PC-9 (cell line): Measurements from ENCODE around the gene CFAP251. TPM values are rescaled to one million over a fixed set of nuclear protein-coding genes. Genes with fewer than 3 reads are reported as not detected.

Experiments
- BruUV-seq: library from RNA; stranded (reverse); fragments of 400-500 nt; replicated peaks from 2 replicates; lab custom pipeline; 2021; lab: Mats Ljungman, UMichigan
- CTCF ChIA-PET: fragments of 300-600 bp; sonication (Branson Sonifier 250); formaldehyde crosslinking; loops from one replicate; lab custom pipeline; 2022; ENCODE audit warnings: antibody characterized with exemption; lab: Charles Lee
- POLR2A ChIA-PET: fragments of 300-600 bp; sonication (Branson Sonifier 250); formaldehyde crosslinking; loops from one replicate; lab custom pipeline; 2022; ENCODE audit warnings: antibody characterized with exemption; ENCODE audit not compliant: unreplicated experiment; lab: Charles Lee
- DNase-seq, 2 experiments: peaks; one replicate each; pipeline versions ENCODE4 v3.0.0 to v3.0.0-alpha.2; 2015 to 2022; ENCODE audit warnings: mixed read lengths in 1 of 2
- H2AFZ ChIP-seq: fragments of 200-600 bp; sonication (generic); 2 replicates; pipeline ENCODE4 v1.8.1; 2017; ENCODE audit warnings: antibody characterized with exemption
- H3F3A ChIP-seq: fragments of 200-600 bp; sonication (generic); 2 replicates; pipeline ENCODE4 v1.8.1; 2017; ENCODE audit warnings: antibody characterized with exemption, mild to moderate bottlenecking, low read depth; ENCODE audit not compliant: insufficient read depth
- H3K27ac ChIP-seq: fragments of 200-600 bp; sonication (generic); 2 replicates; pipeline ENCODE4 v1.6.1; 2016; ENCODE audit warnings: mixed run types
- H3K27me3 ChIP-seq: fragments of 200-600 bp; sonication (generic); 2 replicates; pipeline ENCODE4 v1.6.1; 2016; ENCODE audit warnings: low read depth, mixed run types; ENCODE audit not compliant: insufficient read depth
- H3K36me3 ChIP-seq: fragments of 200-600 bp; sonication (generic); 2 replicates; pipeline ENCODE4 v1.6.1; 2016; ENCODE audit warnings: low read depth, mixed run types
- H3K4me1 ChIP-seq: fragments of 200-600 bp; sonication (generic); replicated peaks from 2 replicates; pipeline ENCODE4 v1.6.1; 2016; ENCODE audit warnings: mixed run types; ENCODE audit not compliant: insufficient read depth
- H3K4me2 ChIP-seq: fragments of 200-600 bp; sonication (generic); 2 replicates; pipeline ENCODE4 v1.6.1; 2017; ENCODE audit warnings: mixed run types
- H3K4me3 ChIP-seq: fragments of 200-600 bp; sonication (generic); 2 replicates; pipeline ENCODE4 v1.6.1; 2016; ENCODE audit warnings: mixed run types
- H3K79me2 ChIP-seq: fragments of 200-600 bp; sonication (generic); 2 replicates; pipeline ENCODE4 v1.6.1; 2017; ENCODE audit warnings: low read depth, mixed run types
- H3K9me2 ChIP-seq: fragments of 200-600 bp; sonication (generic); 2 replicates; pipeline ENCODE4 v1.8.1; 2017; ENCODE audit warnings: mild to moderate bottlenecking; ENCODE audit not compliant: insufficient read depth
- H3K9me3 ChIP-seq: fragments of 200-600 bp; sonication (generic); 2 replicates; pipeline ENCODE4 v1.8.1; 2016; ENCODE audit warnings: low read depth; ENCODE audit not compliant: insufficient read depth
- H4K20me1 ChIP-seq: fragments of 200-600 bp; sonication (generic); 2 replicates; pipeline ENCODE4 v1.8.1; 2017; ENCODE audit not compliant: insufficient read depth
- EZH2 ChIP-seq: fragments of 200-600 bp; sonication (generic); IDR thresholded peaks from 2 replicates; pipeline ENCODE4 v1.8.0; 2017; ENCODE audit warnings: antibody characterized with exemption, low read depth
- intact Hi-C: fragments of 100-400 bp; cut with micrococcal nuclease; formaldehyde crosslinking; loops from one replicate; pipeline ENCODE4 v1.10.0; 2022; ENCODE audit not compliant: unreplicated experiment
- total RNA-seq: library from RNA; stranded (reverse); gene quantifications from 2 replicates; pipeline ENCODE4 v1.2.3, GENCODE V29; 2021
- TF ChIP-seq, protein P1 (sequence below): fragments of 200-600 bp; sonication (generic); conservative IDR thresholded peaks from 2 replicates; pipeline ENCODE4 v1.6.1; 2017; ENCODE audit warnings: mixed run types, antibody characterized with exemption, mild to moderate bottlenecking, moderate library complexity

The CFAP251 gene
- total RNA-seq, 1 experiment from 2014 or later, result 4.3 TPM

DNA sequence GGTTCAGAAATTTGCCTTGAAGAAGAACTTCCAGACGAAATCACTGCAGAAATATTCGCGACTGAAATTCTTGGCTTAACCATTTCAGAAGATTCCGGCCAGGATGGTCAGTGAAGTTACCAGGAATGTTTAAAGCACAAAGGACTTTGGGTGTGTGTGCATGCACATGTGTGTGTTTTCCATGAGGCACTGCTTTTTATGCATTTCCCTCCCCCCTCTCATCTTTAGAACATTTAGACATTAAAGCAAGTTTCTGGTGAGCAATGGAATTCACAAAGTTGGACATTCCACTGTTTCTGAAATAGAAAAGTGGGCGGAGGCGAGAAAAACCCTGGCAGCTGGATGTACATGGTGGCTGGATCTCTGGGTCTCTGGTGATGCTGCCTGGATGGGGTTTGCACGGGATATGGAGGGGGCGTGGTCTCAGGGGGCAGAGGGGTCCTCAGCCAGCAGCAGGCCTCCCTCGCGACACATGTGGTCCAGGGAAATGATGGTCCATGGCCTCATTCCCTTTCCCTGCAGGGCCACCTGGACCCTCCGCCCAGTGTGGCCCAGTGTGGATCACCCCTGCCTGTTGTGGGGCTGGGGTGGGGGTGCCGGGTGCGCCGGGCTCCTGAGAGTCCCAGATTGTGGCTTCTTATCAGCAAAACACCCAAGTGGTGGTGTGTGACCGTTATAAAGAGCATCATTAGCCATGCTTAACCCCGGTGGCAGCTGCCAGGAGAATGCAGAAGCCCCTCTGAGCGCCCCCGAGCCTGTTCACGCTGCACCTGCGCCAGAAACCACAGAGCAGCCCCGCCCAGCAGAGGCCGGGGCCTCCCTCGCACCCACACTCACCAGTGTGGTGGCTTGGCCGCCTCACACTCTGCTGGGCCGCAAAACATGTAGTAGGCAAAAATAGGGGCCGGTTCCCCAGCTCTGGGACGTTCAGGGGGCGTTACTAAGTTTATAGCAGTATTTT lies 85.5 kb downstream of the CFAP251 start:
- no peak overlapping the region for H3K27ac ChIP-seq
- no TSS peak for BruUV-seq
- no peak overlapping the region for H3K4me3 ChIP-seq
- no peaks in the 10 kb centered on the region for H3K4me1 ChIP-seq
- intact Hi-C loops, result no loop called here
- H3K27me3 ChIP-seq, result no peaks in the 10 kb centered on the region
- H3K36me3 ChIP-seq, result no peaks in the 10 kb centered on the region
- H3K9me2 ChIP-seq, result no peaks in the 10 kb centered on the region
- POLR2A ChIA-PET, result no interaction called here
- no peak for TF ChIP-seq EZH2
- TF ChIP-seq, protein P1, sequence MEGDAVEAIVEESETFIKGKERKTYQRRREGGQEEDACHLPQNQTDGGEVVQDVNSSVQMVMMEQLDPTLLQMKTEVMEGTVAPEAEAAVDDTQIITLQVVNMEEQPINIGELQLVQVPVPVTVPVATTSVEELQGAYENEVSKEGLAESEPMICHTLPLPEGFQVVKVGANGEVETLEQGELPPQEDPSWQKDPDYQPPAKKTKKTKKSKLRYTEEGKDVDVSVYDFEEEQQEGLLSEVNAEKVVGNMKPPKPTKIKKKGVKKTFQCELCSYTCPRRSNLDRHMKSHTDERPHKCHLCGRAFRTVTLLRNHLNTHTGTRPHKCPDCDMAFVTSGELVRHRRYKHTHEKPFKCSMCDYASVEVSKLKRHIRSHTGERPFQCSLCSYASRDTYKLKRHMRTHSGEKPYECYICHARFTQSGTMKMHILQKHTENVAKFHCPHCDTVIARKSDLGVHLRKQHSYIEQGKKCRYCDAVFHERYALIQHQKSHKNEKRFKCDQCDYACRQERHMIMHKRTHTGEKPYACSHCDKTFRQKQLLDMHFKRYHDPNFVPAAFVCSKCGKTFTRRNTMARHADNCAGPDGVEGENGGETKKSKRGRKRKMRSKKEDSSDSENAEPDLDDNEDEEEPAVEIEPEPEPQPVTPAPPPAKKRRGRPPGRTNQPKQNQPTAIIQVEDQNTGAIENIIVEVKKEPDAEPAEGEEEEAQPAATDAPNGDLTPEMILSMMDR, result no peak
- CTCF ChIA-PET, result no interaction called here
- no peaks in the 10 kb centered on the region for H3K9me3 ChIP-seq
- H3K4me2 ChIP-seq, result no peak overlapping the region
- no peaks in the 10 kb centered on the region for H4K20me1 ChIP-seq
- no peak for DNase-seq
- no peaks in the 10 kb centered on the region for H3K79me2 ChIP-seq
- H3F3A ChIP-seq, result no peaks in the 10 kb centered on the region
- no peak overlapping the region for H2AFZ ChIP-seq

DNA sequence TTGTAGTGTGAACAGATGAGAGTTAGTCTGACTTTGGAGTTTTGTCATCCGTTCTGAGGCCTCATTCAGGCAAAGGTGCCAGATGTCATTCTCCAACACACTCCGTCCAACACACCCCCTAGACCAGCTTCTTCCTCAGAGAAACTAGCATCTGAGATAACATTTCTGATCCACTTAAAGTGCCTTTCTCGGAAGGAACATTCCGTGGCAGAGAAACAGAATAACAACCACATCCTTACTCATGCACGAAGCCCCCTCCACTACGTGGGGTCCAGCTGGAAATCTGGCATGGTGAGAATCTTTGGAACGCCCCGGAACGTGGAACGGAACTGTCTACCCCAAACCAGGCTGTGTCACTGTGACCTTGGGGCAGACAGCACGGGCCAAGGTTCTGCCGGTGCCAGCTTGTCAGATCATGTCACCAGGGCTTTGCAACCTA lies 86.3 kb downstream of the CFAP251 start:
- Histone ChIP-seq H3K9me3 (no peaks in the 10 kb centered on the region), H3K4me3 (no peak overlapping the region), H3K36me3 (no peaks in the 10 kb centered on the region), H3F3A (no peaks in the 10 kb centered on the region), H3K9me2 (no peaks in the 10 kb centered on the region), H3K27ac (no peak overlapping the region), H3K79me2 (no peaks in the 10 kb centered on the region), H2AFZ (no peak overlapping the region), H3K27me3 (no peaks in the 10 kb centered on the region), H3K4me1 (no peaks in the 10 kb centered on the region), H4K20me1 (no peaks in the 10 kb centered on the region), H3K4me2 (no peak overlapping the region)
- BruUV-seq, result no TSS peak
- CTCF ChIA-PET, result no interaction called here
- POLR2A ChIA-PET, result no interaction called here
- DNase-seq, result no peak
- intact Hi-C loops, result no loop called here
- no peak for TF ChIP-seq EZH2
- TF ChIP-seq, protein P1, result no peak

DNA sequence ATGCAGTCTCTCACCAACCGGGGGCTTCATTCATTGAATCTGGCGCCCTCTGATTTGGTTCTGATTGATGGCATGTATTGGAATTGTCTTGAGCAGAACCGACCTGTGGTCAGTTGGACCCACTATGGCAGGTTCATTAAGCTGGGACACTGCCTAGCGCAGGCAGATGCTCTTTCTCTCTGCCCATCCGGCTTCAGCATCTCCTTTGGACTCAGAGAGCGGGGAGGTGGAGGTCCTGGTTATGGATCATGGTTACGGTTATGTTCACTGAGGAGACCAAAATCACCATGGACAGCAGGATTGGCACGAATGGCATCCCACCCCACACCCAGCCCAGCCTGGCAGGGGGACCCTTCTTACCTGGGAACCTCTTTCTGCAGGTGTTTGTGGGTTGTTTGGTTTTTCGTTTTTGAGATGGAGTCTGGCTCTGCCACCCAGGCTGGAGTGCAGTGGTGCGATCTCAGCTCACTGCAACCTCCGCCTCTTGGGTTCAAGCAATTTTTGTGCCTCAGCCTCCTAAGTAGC lies 86.9 kb downstream of the CFAP251 start:
- intact Hi-C loops, result no loop called here
- Histone ChIP-seq H3K9me3 (no peaks in the 10 kb centered on the region), H3K4me1 (no peaks in the 10 kb centered on the region), H3K27me3 (no peaks in the 10 kb centered on the region), H3K4me2 (no peak overlapping the region), H3K9me2 (no peaks in the 10 kb centered on the region), H3K4me3 (no peak overlapping the region), H2AFZ (no peak overlapping the region), H3F3A (no peaks in the 10 kb centered on the region), H4K20me1 (no peaks in the 10 kb centered on the region), H3K27ac (no peak overlapping the region), H3K79me2 (no peaks in the 10 kb centered on the region), H3K36me3 (no peaks in the 10 kb centered on the region)
- POLR2A ChIA-PET, result no interaction called here
- DNase-seq, result no peak
- CTCF ChIA-PET, result no interaction called here
- BruUV-seq, result no TSS peak
- no peak for TF ChIP-seq EZH2
- TF ChIP-seq, protein P1, result no peak
